HepG2 (cell line): Measurements from ENCODE around the gene MGLL. TPM values are rescaled to one million over a fixed set of nuclear protein-coding genes. Genes with fewer than 3 reads are reported as not detected.

Source experiments
- ATAC-seq: fragments of 200-7000 bp; cut with Tn5 transposase; 3 replicates; pipeline ENCODE4 v1.9.1; 2020; ENCODE audit warnings: mild to moderate bottlenecking, moderate library complexity
- BruUV-seq: library from RNA; stranded (reverse); fragments of 400-500 nt; replicated peaks from 2 replicates; lab custom pipeline; 2021; lab: Mats Ljungman, UMichigan
- CTCF ChIA-PET: fragments of 300-600 bp; formaldehyde crosslinking; extraction: SDS; loops from one replicate; lab custom pipeline; 2021; ENCODE audit warnings: low total read pairs, inconsistent platforms, low intra/inter-chr PET ratio; lab: Yijun Ruan, JAX
- POLR2A ChIA-PET: fragments of 350-600 bp; sonication (Branson Sonifier 250); formaldehyde crosslinking; loops from one replicate; lab custom pipeline; 2020; ENCODE audit warnings: antibody characterized with exemption, inconsistent platforms; lab: Yijun Ruan, JAX
- DNase-seq: peaks from one replicate; pipeline ENCODE4 v3.0.0-alpha.2; 2015; ENCODE audit warnings: low spot score
- FAIRE-seq: peaks from 3 replicates; lab custom pipeline; 2011; peaks lifted over from hg19 to GRCh38; lab: Jason Lieb, UNC
- H2AFZ ChIP-seq: one replicate; pipeline ENCODE4 v1.6.1; 2011; ENCODE audit warnings: low read length, inconsistent platforms
- H3K27ac ChIP-seq: fragments of 300-600 bp; 3 replicates; pipeline ENCODE4 v1.8.0; 2011; ENCODE audit warnings: mixed run types, mild to moderate bottlenecking, mixed read lengths, low read length, inconsistent platforms; ENCODE audit not compliant: insufficient read depth; ENCODE audit errors: extremely low read length
- H3K27me3 ChIP-seq, 2 experiments: fragments of 200-600 bp in 1 of 2; 2 replicates in 1 of 2; 3 replicates in 1 of 2; pipeline versions ENCODE4 v1.6.0 to v1.8.0; 2011; ENCODE audit warnings: low read length in 2 of 2, mild to moderate bottlenecking in 2 of 2, moderate library complexity in 2 of 2, inconsistent platforms in 1 of 2; ENCODE audit not compliant: insufficient read depth in 2 of 2, control insufficient read depth in 1 of 2
- H3K36me3 ChIP-seq, 2 experiments: fragments of 200-600 bp in 1 of 2; replicated peaks in 1 of 2; 2 replicates in 1 of 2; 3 replicates in 1 of 2; pipeline versions ENCODE4 v1.5.1 to v1.8.0; 2011; ENCODE audit warnings: low read length in 2 of 2, inconsistent platforms in 1 of 2; ENCODE audit not compliant: insufficient read depth in 2 of 2, control insufficient read depth in 1 of 2
- H3K4me1 ChIP-seq: 2 replicates; pipeline ENCODE4 v1.5.1; 2012; ENCODE audit warnings: low read length, inconsistent platforms; ENCODE audit not compliant: insufficient read depth
- H3K4me2 ChIP-seq: 2 replicates; pipeline ENCODE4 v1.6.0; 2011; ENCODE audit warnings: low read depth, low read length, inconsistent platforms
- H3K4me3 ChIP-seq, 3 experiments: fragments of 200-600 bp in 1 of 3; sonication (generic), shearing (Covaris generic) in 1 of 3; replicated peaks in 1 of 3; 2 replicates each; pipeline ENCODE4 v1.5.1; 2011 to 2016; ENCODE audit warnings: low read length in 3 of 3, inconsistent platforms in 2 of 3, low read depth in 2 of 3, mild to moderate bottlenecking in 2 of 3, control low read depth in 1 of 3, mixed read lengths in 1 of 3; ENCODE audit not compliant: insufficient read depth in 1 of 3
- H3K79me2 ChIP-seq: one replicate; pipeline ENCODE4 v1.6.1; 2011; ENCODE audit warnings: low read length, inconsistent platforms; ENCODE audit not compliant: insufficient read depth
- H3K9ac ChIP-seq: 2 replicates; pipeline ENCODE4 v1.6.0; 2011; ENCODE audit warnings: mild to moderate bottlenecking, low read depth, low read length, inconsistent platforms; ENCODE audit not compliant: insufficient read depth
- H3K9me3 ChIP-seq: 2 replicates; pipeline ENCODE4 v1.5.1; 2012; ENCODE audit warnings: mild to moderate bottlenecking, low read length
- H4K20me1 ChIP-seq: 2 replicates; pipeline ENCODE4 v1.6.0; 2011; ENCODE audit warnings: inconsistent platforms, mild to moderate bottlenecking, low read length, moderate library complexity; ENCODE audit not compliant: insufficient read depth
- GATAD1 ChIP-seq: IDR thresholded peaks from 2 replicates; pipeline ENCODE4 v1.6.1; 2016; ENCODE audit warnings: missing genetic modification reagents, missing compliant biosample characterization
- HMGXB3 ChIP-seq: sonication (generic); formaldehyde crosslinking; IDR thresholded peaks from 2 replicates; pipeline ENCODE4 v1.4.0; 2020; ENCODE audit warnings: missing genetic modification reagents, borderline replicate concordance
- SAFB2 ChIP-seq: sonication (generic); formaldehyde crosslinking; IDR thresholded peaks from 2 replicates; pipeline ENCODE4 v1.5.1; 2020; ENCODE audit warnings: missing genetic modification reagents, low read depth, mild to moderate bottlenecking, borderline replicate concordance
- ZNF773 ChIP-seq: sonication (generic); formaldehyde crosslinking; IDR thresholded peaks from 2 replicates; pipeline ENCODE4 v1.4.0; 2020; ENCODE audit warnings: missing genetic modification reagents, borderline replicate concordance
- WGBS: methylation state at CpG from one replicate; pipeline ENCODE4 v1.1.6; 2017; ENCODE audit warnings: low lambda C conversion rate; 5-methylcytosine and 5-hydroxymethylcytosine counted together
- in situ Hi-C: cut with HindIII; loops from 2 replicates; pipeline ENCODE4 v1.10.0; 2017; ENCODE audit warnings: low pct_unique_long_range_greater_than_20kb; ENCODE audit not compliant: extremely low pct_ligation_motif_present
- intact Hi-C: fragments of 100-400 bp; cut with micrococcal nuclease; formaldehyde crosslinking; loops from one replicate; pipeline ENCODE4 v1.10.0; 2022; ENCODE audit not compliant: unreplicated experiment
- polyA plus RNA-seq, 8 experiments: library from polyadenylated mRNA; depleted of rRNA in 3 of 8; stranded (reverse) in 7 of 8; unstranded in 1 of 8; fragments of >200 nt; fragmentation: Illumina TruSeq in 4 of 8; extraction: Trizol in 4 of 8; gene quantifications; 2 replicates each; pipeline versions ENCODE4 v1.2.1 to v1.2.3, GENCODE V29; 2011 to 2016; ENCODE audit warnings: low read depth in 4 of 8, missing spikeins in 1 of 8, mixed read lengths in 1 of 8; ENCODE audit not compliant: insufficient read depth in 1 of 8
- total RNA-seq, 5 experiments: library from RNA; depleted of rRNA; stranded (reverse); fragments of >200 nt; fragmentation: Illumina TruSeq; extraction: Trizol; gene quantifications; 2 replicates each; pipeline ENCODE4 v1.2.3, GENCODE V29; 2016; ENCODE audit warnings: low read depth in 1 of 5
- TF ChIP-seq, protein P1 (sequence below): sonication (generic); formaldehyde crosslinking; IDR thresholded peaks from 2 replicates; pipeline ENCODE4 v1.4.0; 2020; ENCODE audit warnings: missing genetic modification reagents, borderline replicate concordance
- TF ChIP-seq, protein P2 (sequence below): sonication (generic); formaldehyde crosslinking; IDR thresholded peaks from 2 replicates; pipeline ENCODE4 v1.4.0; 2020; ENCODE audit warnings: mild to moderate bottlenecking, missing genetic modification reagents

MGLL gene
- total and polyA plus RNA-seq, 2 of the 13 experiments (the other 11 are each of a cell fraction or from before 2014, with no cell fraction given): not detected

DNA sequence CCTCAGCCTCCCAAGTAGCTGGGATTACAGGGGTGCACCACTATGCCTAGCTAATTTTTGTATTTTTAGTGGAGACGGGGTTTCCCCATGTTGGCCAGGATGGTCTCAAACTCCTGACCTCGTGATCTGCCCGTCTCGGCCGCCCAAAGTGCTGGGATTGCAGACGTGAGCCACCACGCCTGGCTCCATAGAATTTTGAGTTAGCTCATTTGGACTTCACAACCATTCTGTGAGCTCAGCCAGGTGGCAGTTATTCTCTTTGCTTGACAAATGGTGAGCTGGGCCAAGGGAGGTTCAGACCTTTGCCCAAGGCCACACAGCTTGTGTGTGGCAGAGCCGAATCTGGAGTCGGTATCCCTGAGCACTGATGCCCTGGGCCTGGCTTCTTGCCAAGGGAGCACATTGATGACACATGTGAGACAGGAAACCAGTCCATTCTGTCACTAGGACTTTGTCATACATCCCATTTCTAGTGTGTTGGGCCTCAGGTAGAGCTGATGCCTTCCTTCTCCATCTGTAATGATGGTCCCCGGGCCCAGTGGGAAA lies 175.7 kb downstream of the MGLL start:
- no peak overlapping the region for H3K4me3 ChIP-seq
- 99% methylated on average over 10 of the region's 10 CpGs for WGBS
- no peak for DNase-seq
- no peaks in the 10 kb centered on the region for H4K20me1 ChIP-seq
- H3K36me3 ChIP-seq: 0 out of 5 replicates have a peak, but pooled peaks cover 0 to 3% of the 10 kb centered on the region in 2 experiments
- intact Hi-C loops (no loop called here), in situ Hi-C loops (no loop called here)
- H3K79me2 ChIP-seq: no peaks in the 10 kb centered on the region
- H3K4me2 ChIP-seq: no peak overlapping the region
- no peak overlapping the region for H3K27ac ChIP-seq
- H3K4me1 ChIP-seq: no peaks in the 10 kb centered on the region
- no peak for ATAC-seq
- ChIA-PET CTCF (no interaction called here), POLR2A (no interaction called here)
- TF ChIP-seq SAFB2 (CRISPR knock-in tag): no peak
- no peak for TF ChIP-seq ZNF773
- TF ChIP-seq, protein P1, sequence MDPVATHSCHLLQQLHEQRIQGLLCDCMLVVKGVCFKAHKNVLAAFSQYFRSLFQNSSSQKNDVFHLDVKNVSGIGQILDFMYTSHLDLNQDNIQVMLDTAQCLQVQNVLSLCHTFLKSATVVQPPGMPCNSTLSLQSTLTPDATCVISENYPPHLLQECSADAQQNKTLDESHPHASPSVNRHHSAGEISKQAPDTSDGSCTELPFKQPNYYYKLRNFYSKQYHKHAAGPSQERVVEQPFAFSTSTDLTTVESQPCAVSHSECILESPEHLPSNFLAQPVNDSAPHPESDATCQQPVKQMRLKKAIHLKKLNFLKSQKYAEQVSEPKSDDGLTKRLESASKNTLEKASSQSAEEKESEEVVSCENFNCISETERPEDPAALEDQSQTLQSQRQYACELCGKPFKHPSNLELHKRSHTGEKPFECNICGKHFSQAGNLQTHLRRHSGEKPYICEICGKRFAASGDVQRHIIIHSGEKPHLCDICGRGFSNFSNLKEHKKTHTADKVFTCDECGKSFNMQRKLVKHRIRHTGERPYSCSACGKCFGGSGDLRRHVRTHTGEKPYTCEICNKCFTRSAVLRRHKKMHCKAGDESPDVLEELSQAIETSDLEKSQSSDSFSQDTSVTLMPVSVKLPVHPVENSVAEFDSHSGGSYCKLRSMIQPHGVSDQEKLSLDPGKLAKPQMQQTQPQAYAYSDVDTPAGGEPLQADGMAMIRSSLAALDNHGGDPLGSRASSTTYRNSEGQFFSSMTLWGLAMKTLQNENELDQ (CRISPR knock-in tag): no peak
- no peak for TF ChIP-seq GATAD1 (CRISPR knock-in tag)
- no peak for TF ChIP-seq HMGXB3 (CRISPR knock-in tag)
- TF ChIP-seq, protein P2, sequence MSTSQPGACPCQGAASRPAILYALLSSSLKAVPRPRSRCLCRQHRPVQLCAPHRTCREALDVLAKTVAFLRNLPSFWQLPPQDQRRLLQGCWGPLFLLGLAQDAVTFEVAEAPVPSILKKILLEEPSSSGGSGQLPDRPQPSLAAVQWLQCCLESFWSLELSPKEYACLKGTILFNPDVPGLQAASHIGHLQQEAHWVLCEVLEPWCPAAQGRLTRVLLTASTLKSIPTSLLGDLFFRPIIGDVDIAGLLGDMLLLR (CRISPR knock-in tag): no peak
- no peaks in the 10 kb centered on the region for H3K9me3 ChIP-seq
- H3K9ac ChIP-seq: no peak overlapping the region
- no peak for FAIRE-seq
- BruUV-seq: no TSS peak
- no peak overlapping the region for H2AFZ ChIP-seq
- no peaks in the 10 kb centered on the region for H3K27me3 ChIP-seq
